Measurements from ENCODE around the gene PGAP2.

GRCh38 chr11:3833449-3833848 is 25.1 kb downstream of the PGAP2 start:
- TF ChIP-seq SP1 (IDR thresholded peaks at IDR 0.05) (no peak), CTCF (IDR thresholded peaks at IDR 0.05; ENCODE audit: low read depth, low read length, missing input control) (no peak), RXRA (IDR thresholded peaks at IDR 0.05) (no peak), YY1 (IDR thresholded peaks at IDR 0.05) (no peak)

Measured in liver (tissue), 3 donors.